SK-N-SH (cell line): ENCODE results near the gene NUF2. TPM values are rescaled to one million over a fixed set of nuclear protein-coding genes. Genes with fewer than 3 reads are reported as not detected.
A peak's percentile ranks its signal among the peaks of the same experiment; 100 is the strongest.

Experiments used
- CTCF ChIA-PET: fragments of 300-600, 350-600 bp; formaldehyde crosslinking; extraction: SDS; loops from one replicate; lab custom pipeline; 2021; lab: Yijun Ruan, JAX
- POLR2A ChIA-PET: fragments of 350-600 bp; sonication (Branson Sonifier 250); formaldehyde crosslinking; extraction: SDS; loops from one replicate; lab custom pipeline; 2020; ENCODE audit warnings: antibody characterized with exemption, inconsistent platforms; lab: Yijun Ruan, JAX
- DNase-seq: peaks from one replicate; pipeline ENCODE4 v3.0.0; 2012
- H2AFZ ChIP-seq: fragments of 200-600 bp; sonication (generic); 2 replicates; pipeline ENCODE4 v1.8.1; 2016; ENCODE audit warnings: antibody characterized with exemption, mild to moderate bottlenecking, low read depth
- H3F3A ChIP-seq: fragments of 200-600 bp; sonication (generic); replicated peaks from 2 replicates; pipeline ENCODE3; 2016; ENCODE audit warnings: antibody characterized with exemption, mild to moderate bottlenecking; ENCODE audit not compliant: insufficient read depth
- H3K27ac ChIP-seq, 2 experiments: fragments of 200-500 bp in 1 of 2; fragments of 200-600 bp in 1 of 2; sonication (Bioruptor generic) in 1 of 2; sonication (generic), shearing (Covaris generic) in 1 of 2; 2 replicates each; pipeline versions ENCODE4 v1.5.1 to v1.6.1; 2014 to 2016; ENCODE audit warnings: low read depth in 2 of 2, inconsistent platforms in 1 of 2, low read length in 1 of 2, mild to moderate bottlenecking in 1 of 2, mixed read lengths in 1 of 2
- H3K27me3 ChIP-seq: fragments of 200-600 bp; sonication (generic), shearing (Covaris generic); 2 replicates; pipeline ENCODE4 v1.6.1; 2016; ENCODE audit warnings: mixed run types; ENCODE audit not compliant: insufficient read depth
- H3K36me3 ChIP-seq, 2 experiments: fragments of 200-500 bp in 1 of 2; fragments of 200-600 bp in 1 of 2; sonication (Bioruptor generic) in 1 of 2; sonication (generic) in 1 of 2; replicated peaks in 1 of 2; 2 replicates each; pipeline versions ENCODE3 to v1.5.1; 2014 to 2016; ENCODE audit warnings: low read length in 1 of 2, mild to moderate bottlenecking in 1 of 2; ENCODE audit not compliant: insufficient read depth in 2 of 2, control insufficient read depth in 1 of 2
- H3K4me1 ChIP-seq, 2 experiments: fragments of 200-500 bp in 1 of 2; fragments of 200-600 bp in 1 of 2; sonication (Bioruptor generic) in 1 of 2; sonication (generic), shearing (Covaris generic) in 1 of 2; 2 replicates each; pipeline versions ENCODE4 v1.5.1 to v1.6.1; 2014 to 2016; ENCODE audit warnings: low read depth in 1 of 2, low read length in 1 of 2, mixed run types in 1 of 2; ENCODE audit not compliant: insufficient read depth in 2 of 2, control insufficient read depth in 1 of 2
- H3K4me2 ChIP-seq: fragments of 200-600 bp; sonication (generic), shearing (Covaris generic); 2 replicates; pipeline ENCODE4 v1.6.1; 2017; ENCODE audit warnings: mixed run types
- H3K4me3 ChIP-seq, 2 experiments: fragments of 200-500 bp in 1 of 2; fragments of 200-600 bp in 1 of 2; sonication (Bioruptor generic) in 1 of 2; sonication (generic), shearing (Covaris generic) in 1 of 2; 2 replicates each; pipeline versions ENCODE4 v1.5.1 to v1.8.1; 2014 to 2016; ENCODE audit warnings: low read depth in 2 of 2, inconsistent platforms in 1 of 2, low read length in 1 of 2, mild to moderate bottlenecking in 1 of 2, mixed read lengths in 1 of 2, moderate library complexity in 1 of 2
- H3K79me2 ChIP-seq: fragments of 200-600 bp; sonication (generic); 2 replicates; pipeline ENCODE4 v1.8.1; 2017; ENCODE audit warnings: mild to moderate bottlenecking; ENCODE audit not compliant: insufficient read depth
- H3K9ac ChIP-seq: fragments of 200-600 bp; sonication (generic); 2 replicates; pipeline ENCODE4 v1.6.1; 2017; ENCODE audit warnings: mixed run types
- H3K9me2 ChIP-seq: fragments of 200-600 bp; sonication (generic); 2 replicates; pipeline ENCODE4 v1.6.1; 2017; ENCODE audit warnings: mixed run types
- H3K9me3 ChIP-seq: fragments of 200-600 bp; sonication (generic); 2 replicates; pipeline ENCODE4 v1.6.1; 2017; ENCODE audit warnings: mixed run types, mild to moderate bottlenecking, moderate library complexity
- H4K20me1 ChIP-seq: fragments of 200-600 bp; sonication (generic); 2 replicates; pipeline ENCODE4 v1.6.1; 2017; ENCODE audit warnings: mild to moderate bottlenecking, mixed run types; ENCODE audit not compliant: insufficient read depth
- CHD2 ChIP-seq: fragments of 150-350 bp; IDR thresholded peaks from 2 replicates; pipeline ENCODE4 v1.6.1; 2018; ENCODE audit warnings: low read length; ENCODE audit not compliant: partially characterized antibody
- CTCF ChIP-seq: fragments of 200-600 bp; sonication (generic); IDR thresholded peaks from 2 replicates; pipeline ENCODE4 v1.6.1; 2017; ENCODE audit warnings: antibody characterized with exemption, mild to moderate bottlenecking, moderate library complexity
- EP300 ChIP-seq, 2 experiments: IDR thresholded peaks; 2 replicates each; pipeline versions ENCODE4 v1.4.0 to v1.6.1; 2012; ENCODE audit warnings: borderline replicate concordance in 1 of 2, low read depth in 1 of 2, low read length in 1 of 2
- EZH2phosphoT487 ChIP-seq: fragments of 200-600 bp; sonication (generic); IDR thresholded peaks from 2 replicates; pipeline ENCODE4 v1.6.1; 2017; ENCODE audit warnings: low read depth, mixed run types, mild to moderate bottlenecking, antibody characterized with exemption, moderate library complexity, borderline replicate concordance
- FOSL2 ChIP-seq: IDR thresholded peaks from 2 replicates; pipeline ENCODE4 v1.4.0; 2012; ENCODE audit warnings: low read depth, mild to moderate bottlenecking, moderate library complexity, borderline replicate concordance
- FOXM1 ChIP-seq: IDR thresholded peaks from 2 replicates; pipeline ENCODE4 v1.4.0; 2012; ENCODE audit warnings: low read depth, mild to moderate bottlenecking
- GABPA ChIP-seq: IDR thresholded peaks from 2 replicates; pipeline ENCODE4 v1.4.0; 2012; ENCODE audit warnings: low read depth, mild to moderate bottlenecking
- GATA2 ChIP-seq: sonication (generic); formaldehyde crosslinking; IDR thresholded peaks from 2 replicates; pipeline ENCODE4 v1.5.0; 2020; ENCODE audit warnings: mild to moderate bottlenecking, missing genetic modification reagents
- IRF3 ChIP-seq: fragments of 150-350 bp; IDR thresholded peaks from 2 replicates; pipeline ENCODE4 v1.6.1; 2016; ENCODE audit warnings: mild to moderate bottlenecking, low read depth, low read length
- JUND ChIP-seq: IDR thresholded peaks from 2 replicates; pipeline ENCODE4 v1.4.0; 2012
- MEF2A ChIP-seq: IDR thresholded peaks from 2 replicates; pipeline ENCODE4 v1.4.0; 2012; ENCODE audit warnings: low read depth, borderline replicate concordance
- NFIC ChIP-seq: IDR thresholded peaks from 2 replicates; pipeline ENCODE4 v1.4.0; 2012; ENCODE audit warnings: borderline replicate concordance
- NRF1 ChIP-seq: IDR thresholded peaks from 2 replicates; pipeline ENCODE4 v1.6.1; 2012; ENCODE audit warnings: low read depth, mild to moderate bottlenecking, low read length
- RAD21 ChIP-seq: IDR thresholded peaks from 2 replicates; pipeline ENCODE4 v1.6.1; 2012; ENCODE audit warnings: mild to moderate bottlenecking, low read length
- RCOR1 ChIP-seq: fragments of 150-350 bp; IDR thresholded peaks from 2 replicates; pipeline ENCODE4 v1.6.1; 2017; ENCODE audit warnings: antibody characterized with exemption, low read length
- REST ChIP-seq: IDR thresholded peaks from 2 replicates; pipeline ENCODE4 v1.6.1; 2012; ENCODE audit warnings: mild to moderate bottlenecking, low read depth, low read length, moderate library complexity
- RXRA ChIP-seq: IDR thresholded peaks from 2 replicates; pipeline ENCODE4 v1.4.0; 2012; ENCODE audit warnings: low read depth, mild to moderate bottlenecking, borderline replicate concordance
- SMC3 ChIP-seq: IDR thresholded peaks from 2 replicates; pipeline ENCODE4 v1.6.1; 2012; ENCODE audit warnings: low read depth, low read length, improper control_type of control experiment
- TAF1 ChIP-seq: IDR thresholded peaks from 2 replicates; pipeline ENCODE4 v1.6.1; 2012; ENCODE audit warnings: low read depth, mild to moderate bottlenecking, low read length, moderate library complexity, borderline replicate concordance
- TCF12 ChIP-seq: IDR thresholded peaks from 2 replicates; pipeline ENCODE4 v1.4.0; 2012
- USF1 ChIP-seq: IDR thresholded peaks from 2 replicates; pipeline ENCODE4 v1.4.0; 2012; ENCODE audit warnings: low read depth, borderline replicate concordance
- USF2 ChIP-seq: fragments of 150-350 bp; IDR thresholded peaks from 2 replicates; pipeline ENCODE4 v1.6.1; 2017; ENCODE audit warnings: antibody characterized with exemption, low read length, low read depth, borderline replicate concordance
- YY1 ChIP-seq: IDR thresholded peaks from 2 replicates; pipeline ENCODE4 v1.4.0; 2012; ENCODE audit warnings: low read depth, mild to moderate bottlenecking
- WGBS: methylation state at CpG from one replicate; pipeline ENCODE4 v1.1.6; 2017; ENCODE audit warnings: low lambda C conversion rate; 5-methylcytosine and 5-hydroxymethylcytosine counted together
- polyA plus RNA-seq, 3 experiments: library from polyadenylated mRNA; depleted of rRNA; stranded (reverse); fragments of >200 nt; gene quantifications; 2 replicates each; pipeline ENCODE4 v1.2.3, GENCODE V29; 2012

The NUF2 gene
- polyA plus RNA-seq, 1 of the 3 experiments (the other 2 are of a cell fraction), result 11.3 TPM

- Histone ChIP-seq H3K9me3 (no peaks in the 10 kb centered on the region), H3K79me2 (peaks cover 24% of the 10 kb centered on the region), H3K9ac (no peak overlapping the region), H3K27ac (peak overlapping the region; percentile 5 to 55; a peak in 3 of 4 replicates), H2AFZ (no peak overlapping the region), H4K20me1 (no peaks in the 10 kb centered on the region), H3K4me2 (no peak overlapping the region), H3K27me3 (no peaks in the 10 kb centered on the region), H3K4me3 (no peak overlapping the region; a peak in 1 of 4 replicates), H3K4me1 (peaks cover 8 to 9% of the 10 kb centered on the region in 2 experiments; a peak in 3 of 4 replicates), H3F3A (peaks cover 12% of the 10 kb centered on the region), H3K36me3 (peaks cover 16 to 31% of the 10 kb centered on the region in 2 experiments), H3K9me2 (no peaks in the 10 kb centered on the region)
- TF ChIP-seq SMC3, result peak; percentile 65
- TF ChIP-seq REST, result no peak
- no peak for TF ChIP-seq JUND
- TF ChIP-seq EP300 (IDR thresholded peaks at IDR 0.05; ENCODE audit: borderline replicate concordance in 1 of 2, low read depth in 1 of 2, low read length in 1 of 2), result no peak
- TF ChIP-seq FOXM1, result no peak
- no peak for TF ChIP-seq NFIC
- TF ChIP-seq YY1, result no peak
- TF ChIP-seq NRF1, result no peak
- no peak for TF ChIP-seq IRF3
- no peak for TF ChIP-seq FOSL2
- no peak for TF ChIP-seq GABPA
- no peak for TF ChIP-seq MEF2A
- TF ChIP-seq USF1, result no peak
- no peak for TF ChIP-seq EZH2phosphoT487
- peak; percentile 88 for TF ChIP-seq CTCF
- no peak for TF ChIP-seq CHD2
- TF ChIP-seq RXRA, result no peak
- TF ChIP-seq USF2, result no peak
- peak; percentile 84 for TF ChIP-seq RAD21
- no peak for TF ChIP-seq TAF1
- TF ChIP-seq GATA2, result no peak
- no peak for TF ChIP-seq TCF12
- no peak for TF ChIP-seq RCOR1
- 36% methylated on average over 6 of the region's 6 CpGs for WGBS
- DNase-seq, result peak; percentile 12
- CTCF ChIA-PET, result interaction anchor here (0.6 to 6.1 kb wide), 77 partner anchors 8 to 1441 kb away, joined by 3 to 85 read pairs (median 4); partner anchors contain the start of genes CCDC190, RGS4 and RGS5
- POLR2A ChIA-PET, result interaction anchor here (1.0 to 4.7 kb wide), 8 partner anchors 113 to 434 kb away, joined by 3 to 37 read pairs (median 8); partner anchors contain the start of genes RGS4 and RGS5
Measured at GRCh38 chr1:163315773-163316374, 5.9 kb upstream of the NUF2 start.
